Placental pericyte (primary cell): ENCODE measurements around the gene TUBG2. TPM values are rescaled to one million over a fixed set of nuclear protein-coding genes. Genes with fewer than 3 reads are reported as not detected.

Experiments used
- small RNA-seq: library from RNA; depleted of rRNA; stranded (forward); fragments of <200 nt; gene quantifications from one replicate; pipeline ENCODE3, GENCODE V24; 2012; ENCODE audit warnings: low replicate concordance
- total RNA-seq: library from RNA; depleted of rRNA; stranded (reverse); fragments of >200 nt; gene quantifications from 2 replicates; pipeline ENCODE4 v1.2.3, GENCODE V29; 2012

The TUBG2 gene
- 10.9 and 14.9 TPM in 2 replicates for total RNA-seq

GRCh38 chr17:42659079-42659931 is at the start of gene TUBG2:
Gene TUBG2, plus strand, starts transcription at chr17:42659284. Its CDS starts 220 bp downstream, at chr17:42659504.

DNA sequence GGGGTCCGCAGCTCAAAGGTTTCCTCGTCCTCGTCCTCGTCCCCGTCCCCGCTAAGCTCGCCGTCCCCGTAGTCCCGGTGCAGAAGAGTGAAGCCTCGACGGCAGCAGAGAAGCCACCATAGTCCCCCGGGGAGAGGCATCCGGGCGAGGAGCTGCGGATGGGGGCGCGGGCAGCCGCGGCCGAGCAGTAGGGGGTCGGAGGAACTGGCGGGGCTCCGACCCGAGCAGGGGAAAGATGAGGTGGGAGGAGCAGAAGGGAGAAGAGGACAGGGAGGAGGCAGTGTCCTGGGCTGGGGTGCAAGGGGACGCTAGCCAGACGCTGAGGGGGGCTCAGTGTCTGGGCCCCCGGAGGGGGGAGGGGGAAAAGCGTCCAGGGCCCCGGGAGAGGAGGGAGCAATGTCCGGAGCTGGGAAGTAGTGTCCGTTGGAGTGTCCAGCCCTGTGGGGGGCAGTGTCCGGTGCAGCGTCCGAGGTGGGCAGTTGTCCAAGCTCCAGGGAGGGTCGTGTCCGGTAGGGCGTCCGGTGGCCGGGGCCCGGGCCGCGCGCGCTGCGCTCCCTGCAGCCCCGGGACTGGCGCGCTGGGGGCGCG is 17.4 kb downstream of the TUBG2 start, which contains the start of gene PLEKHH3:
Gene PLEKHH3, minus strand, starts transcription at position 571 of the 588 bp plus-strand sequence. Its CDS starts 431 bp downstream, at position 140.

DNA sequence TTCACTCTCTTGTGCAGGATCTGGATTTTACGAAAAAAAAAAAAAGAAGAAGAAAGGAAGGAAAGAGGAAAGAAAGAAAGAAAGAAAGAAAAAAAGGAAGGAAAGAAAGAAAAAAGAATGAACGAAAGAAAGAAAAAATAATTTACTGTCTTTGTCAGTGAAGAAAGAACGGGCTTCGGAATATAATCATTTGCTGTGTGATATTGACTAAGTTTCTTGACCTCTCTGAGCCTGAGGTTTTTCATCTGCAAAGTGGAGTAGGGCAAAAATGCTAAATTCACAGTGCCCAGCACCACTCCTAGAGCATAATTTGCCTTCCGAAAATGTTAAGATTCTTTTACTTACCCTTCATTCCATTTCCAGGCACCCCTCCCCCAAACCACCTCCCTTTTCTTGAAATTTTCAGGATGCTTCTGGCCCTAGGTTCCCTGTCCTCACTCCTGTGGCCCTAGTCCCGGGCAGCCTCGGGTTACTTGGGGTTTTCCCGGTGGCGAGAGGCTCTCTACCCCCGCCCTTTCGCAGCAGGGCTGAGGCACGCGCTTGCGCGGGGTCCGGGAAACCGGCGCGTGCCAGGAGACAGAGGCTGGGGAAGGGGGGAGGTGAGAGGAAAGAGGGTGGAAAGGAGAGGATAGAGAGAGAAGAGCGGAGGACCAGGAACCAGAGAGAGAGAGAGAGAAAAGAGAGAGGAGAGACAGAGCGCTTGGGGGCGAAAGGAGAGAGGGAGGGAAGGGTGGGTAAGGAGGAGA is 23.1 kb downstream of the TUBG2 start, which contains the start of gene CNTNAP1:
Gene CNTNAP1, plus strand, starts transcription at position 556 of the 746 bp plus-strand sequence. CDS start 299 bp downstream, outside the sequence.

Small RNA genes lying within 50 kb of the gene (small RNA-seq; reads per million reads assigned to genes)
- not detected for gene MIR6780A

Other genes starting within 250 kb of the TUBG2 start
- gene CAVIN1, start 236.0 kb upstream of the TUBG2 start, total RNA-seq: 437 and 1,037 TPM in 2 replicates
- 58.6 and 65.2 TPM in 2 replicates for gene ATP6V0A1, start 200.4 kb upstream of the TUBG2 start, total RNA-seq
- gene NAGLU, start 123.0 kb upstream of the TUBG2 start, total RNA-seq: 41.2 and 58.4 TPM in 2 replicates
- 6.8 and 8.4 TPM in 2 replicates for gene HSD17B1, start 106.4 kb upstream of the TUBG2 start, total RNA-seq
- 27.1 and 30.4 TPM in 2 replicates for gene COASY, start 97.1 kb upstream of the TUBG2 start, total RNA-seq
- gene MLX, start 92.2 kb upstream of the TUBG2 start, total RNA-seq: 32.4 and 55.7 TPM in 2 replicates
- gene PSMC3IP, start 81.6 kb upstream of the TUBG2 start, total RNA-seq: 1.3 and 13.7 TPM in 2 replicates
- 97.6 and 118 TPM in 2 replicates for gene RETREG3, start 49.9 kb upstream of the TUBG2 start, total RNA-seq
- gene TUBG1, start 49.6 kb upstream of the TUBG2 start, total RNA-seq: 23.0 and 79.5 TPM in 2 replicates
- 10.7 and 11.0 TPM in 2 replicates for gene PLEKHH3, start 17.7 kb downstream of the TUBG2 start, total RNA-seq
- gene CCR10, start 22.6 kb downstream of the TUBG2 start, total RNA-seq: 1.0 and 1.1 TPM in 2 replicates
- gene CNTNAP1, start 23.2 kb downstream of the TUBG2 start, total RNA-seq: 15.6 and 41.1 TPM in 2 replicates
- 20.5 and 31.5 TPM in 2 replicates for gene EZH1, start 85.8 kb downstream of the TUBG2 start, total RNA-seq
- gene RAMP2, start 101.9 kb downstream of the TUBG2 start, total RNA-seq: 0.29 TPM in 1 of 2 replicates, not detected in the other
- 57.3 and 83.3 TPM in 2 replicates for gene VPS25, start 114.2 kb downstream of the TUBG2 start, total RNA-seq
- gene WNK4, start 121.3 kb downstream of the TUBG2 start, total RNA-seq: 0.44 and 1.0 TPM in 2 replicates
- 32.4 and 59.3 TPM in 2 replicates for gene COA3, start 139.4 kb downstream of the TUBG2 start, total RNA-seq
- under 0.01 TPM in 1 of 2 replicates, not detected in the other for gene CNTD1, start 139.6 kb downstream of the TUBG2 start, total RNA-seq
- 77.9 and 79.9 TPM in 2 replicates for gene BECN1, start 165.0 kb downstream of the TUBG2 start, total RNA-seq
- gene PSME3, start 174.1 kb downstream of the TUBG2 start, total RNA-seq: 74.0 and 146 TPM in 2 replicates
- 0.44 and 0.72 TPM in 2 replicates for gene AOC2, start 185.3 kb downstream of the TUBG2 start, total RNA-seq
- under 0.01 and 0.22 TPM in 2 replicates for gene AOC3, start 191.9 kb downstream of the TUBG2 start, total RNA-seq
- gene G6PC1, start 241.5 kb downstream of the TUBG2 start, total RNA-seq: not detected in 2 replicates